K562 (cell line): Measurements from ENCODE around the gene GPR78. TPM values are rescaled to one million over a fixed set of nuclear protein-coding genes. Genes with fewer than 3 reads are reported as not detected.

Experiments
- ATAC-seq: fragments of 200-7000 bp; cut with Tn5 transposase; 3 replicates; pipeline ENCODE4 v1.9.1; 2020; ENCODE audit warnings: moderate library complexity
- BruUV-seq: library from RNA; stranded (reverse); fragments of 400-500 nt; replicated peaks from 2 replicates; lab custom pipeline; 2021; lab: Mats Ljungman, UMichigan
- CTCF ChIA-PET: fragments of 300-600 bp; formaldehyde crosslinking; extraction: SDS; loops from one replicate; lab custom pipeline; 2021; ENCODE audit warnings: low intra/inter-chr PET ratio; lab: Yijun Ruan, JAX
- POLR2A ChIA-PET: fragments of 300-600, 350-650 bp; sonication (Branson Sonifier 250); formaldehyde crosslinking; extraction: SDS; loops from one replicate; lab custom pipeline; 2021; ENCODE audit warnings: antibody characterized with exemption, inconsistent platforms; lab: Yijun Ruan, JAX
- DNase-seq, 4 experiments: peaks; one replicate each; pipeline versions ENCODE4 v3.0.0 to v3.0.0-alpha.2; 2011 to 2018; ENCODE audit warnings: low spot score in 3 of 4, mixed read lengths in 3 of 4; ENCODE audit errors: extremely low read depth in 1 of 4
- FAIRE-seq: peaks from 2 replicates; lab custom pipeline; 2011; peaks lifted over from hg19 to GRCh38; lab: Jason Lieb, UNC
- H2AFZ ChIP-seq: 2 replicates; pipeline ENCODE4 v1.6.0; 2011; ENCODE audit warnings: low read depth, low read length, control low read depth, inconsistent platforms
- H3K27ac ChIP-seq: fragments of 200-600 bp; 3 replicates; pipeline ENCODE4 v1.8.0; 2011; ENCODE audit warnings: low read depth, mild to moderate bottlenecking, control low read depth, inconsistent platforms, low read length, moderate library complexity, mixed read lengths; ENCODE audit errors: extremely low read depth
- H3K27me3 ChIP-seq, 2 experiments: fragments of 300-600 bp in 1 of 2; 2 replicates in 1 of 2; 3 replicates in 1 of 2; pipeline versions ENCODE4 v1.6.0 to v1.8.0; 2011; ENCODE audit warnings: inconsistent platforms in 2 of 2, low read length in 2 of 2, mild to moderate bottlenecking in 1 of 2, mixed read lengths in 1 of 2, moderate library complexity in 1 of 2; ENCODE audit not compliant: control insufficient read depth in 2 of 2, insufficient read depth in 2 of 2
- H3K36me3 ChIP-seq: fragments of 300-600 bp; 3 replicates; pipeline ENCODE4 v1.8.0; 2011; ENCODE audit warnings: mild to moderate bottlenecking, low read length, inconsistent platforms; ENCODE audit not compliant: control insufficient read depth, insufficient read depth
- H3K4me1 ChIP-seq, 2 experiments: fragments of 200-600 bp in 1 of 2; replicated peaks in 1 of 2; 2 replicates in 1 of 2; 3 replicates in 1 of 2; pipeline versions ENCODE4 v1.5.1 to v1.8.0; 2011; ENCODE audit warnings: inconsistent platforms in 2 of 2, low read length in 2 of 2, mild to moderate bottlenecking in 1 of 2, mixed read lengths in 1 of 2, moderate library complexity in 1 of 2; ENCODE audit not compliant: control insufficient read depth in 2 of 2, insufficient read depth in 2 of 2
- H3K4me2 ChIP-seq: 2 replicates; pipeline ENCODE4 v1.6.1; 2011; ENCODE audit warnings: low read length, control low read depth, inconsistent platforms, mixed read lengths; ENCODE audit not compliant: insufficient read depth
- H3K4me3 ChIP-seq: fragments of 200-600 bp; sonication (generic), shearing (Covaris generic); 2 replicates; pipeline ENCODE4 v1.5.1; 2016; ENCODE audit warnings: control low read depth, inconsistent platforms
- H3K79me2 ChIP-seq: fragments of 200-600 bp; 3 replicates; pipeline ENCODE4 v1.8.0; 2011; ENCODE audit warnings: low read length, inconsistent platforms; ENCODE audit not compliant: control insufficient read depth, insufficient read depth
- H3K9ac ChIP-seq, 2 experiments: 2 replicates each; pipeline versions ENCODE4 v1.6.0 to v1.6.1; 2011; ENCODE audit warnings: low read depth in 2 of 2, low read length in 2 of 2, control low read depth in 1 of 2, inconsistent platforms in 1 of 2, mild to moderate bottlenecking in 1 of 2, mixed read lengths in 1 of 2; ENCODE audit not compliant: insufficient read depth in 1 of 2
- H3K9me1 ChIP-seq: one replicate; pipeline ENCODE4 v1.6.0; 2011; ENCODE audit warnings: inconsistent platforms, mild to moderate bottlenecking, low read length, moderate library complexity; ENCODE audit not compliant: control insufficient read depth, insufficient read depth
- H3K9me3 ChIP-seq: replicated peaks from 2 replicates; pipeline ENCODE4 v1.5.1; 2011; ENCODE audit warnings: low read depth, low read length, inconsistent platforms; ENCODE audit not compliant: control insufficient read depth, insufficient read depth
- H4K20me1 ChIP-seq: replicated peaks from 2 replicates; pipeline ENCODE4 v1.6.1; 2011; ENCODE audit warnings: low read length, inconsistent platforms, mixed read lengths; ENCODE audit not compliant: control insufficient read depth, insufficient read depth
- CBFA2T2 ChIP-seq: fragments of 450-650 bp; conservative IDR thresholded peaks from 2 replicates; pipeline ENCODE4 v1.6.1; 2017; ENCODE audit warnings: mild to moderate bottlenecking
- CEBPB ChIP-seq: fragments of 450-650 bp; IDR thresholded peaks from 2 replicates; pipeline ENCODE4 v1.6.1; 2016; ENCODE audit warnings: missing genetic modification characterization, missing compliant biosample characterization
- GATA2 ChIP-seq: sonication (generic); formaldehyde crosslinking; IDR thresholded peaks from 2 replicates; pipeline ENCODE4 v1.4.0; 2020; ENCODE audit warnings: mild to moderate bottlenecking, missing genetic modification reagents
- GATAD2B ChIP-seq: fragments of 450-650 bp; IDR thresholded peaks from 2 replicates; pipeline ENCODE4 v1.6.1; 2017; ENCODE audit warnings: mild to moderate bottlenecking, borderline replicate concordance
- HMG20B ChIP-seq: fragments of 250-450 bp; sonication (Bioruptor Pico); IDR thresholded peaks from 2 replicates; pipeline ENCODE4 v1.5.0; 2021; ENCODE audit warnings: mild to moderate bottlenecking
- MECOM ChIP-seq: fragments of 250-450 bp; sonication (Bioruptor Pico); IDR thresholded peaks from 2 replicates; pipeline ENCODE4 v1.8.0; 2022; ENCODE audit warnings: inconsistent platforms
- NFXL1 ChIP-seq: fragments of 450-650 bp; formaldehyde crosslinking; IDR thresholded peaks from 2 replicates; pipeline ENCODE4 v1.4.0; 2021; ENCODE audit warnings: mild to moderate bottlenecking
- POLR2G ChIP-seq: fragments of 200-400 bp; formaldehyde crosslinking; IDR thresholded peaks from 2 replicates; pipeline ENCODE4 v1.6.1; 2017; ENCODE audit warnings: low read depth, mild to moderate bottlenecking, antibody characterized with exemption, low read length, moderate library complexity
- TFAM ChIP-seq: fragments of 250-450 bp; sonication (Bioruptor Pico); conservative IDR thresholded peaks from 2 replicates; pipeline ENCODE4 v1.5.0; 2021; ENCODE audit warnings: mild to moderate bottlenecking, moderate library complexity
- ZFP1 ChIP-seq: fragments of 450-650 bp; formaldehyde crosslinking; IDR thresholded peaks from 2 replicates; pipeline ENCODE4 v1.4.0; 2020; ENCODE audit warnings: mild to moderate bottlenecking, mixed read lengths
- ZNF133 ChIP-seq: fragments of 250-450 bp; sonication (Bioruptor Pico); IDR thresholded peaks from 2 replicates; pipeline ENCODE4 v1.4.0; 2020; ENCODE audit warnings: mild to moderate bottlenecking
- ZNF175 ChIP-seq: fragments of 200-800 bp; sonication (Bioruptor generic); IDR thresholded peaks from 2 replicates; pipeline ENCODE4 v1.6.1; 2016; ENCODE audit warnings: low read depth, mild to moderate bottlenecking, missing genetic modification characterization, missing compliant biosample characterization
- WGBS: fragments of 100-300 bp; shearing (Covaris generic); methylation state at CpG from one replicate; pipeline ENCODE4 v1.1.6; 2016; ENCODE audit warnings: low coverage, mixed read lengths; ENCODE audit not compliant: insufficient coverage; ENCODE audit errors: missing lambda C conversion rate; 5-methylcytosine and 5-hydroxymethylcytosine counted together
- in situ Hi-C: fragments of 300-500 bp; cut with MboI; formaldehyde crosslinking; loops from 4 replicates; pipeline ENCODE4 v1.15.0; 2018; ENCODE audit warnings: inconsistent platforms, mixed read lengths
- intact Hi-C: fragments of 100-400 bp; cut with micrococcal nuclease; formaldehyde crosslinking; loops from 2 replicates; pipeline ENCODE4 v1.14.2; 2022
- polyA plus RNA-seq, 8 experiments: library from polyadenylated mRNA; depleted of rRNA in 4 of 8; stranded (reverse) in 5 of 8; unstranded in 3 of 8; fragments of >200 nt; fragmentation: Nextera tagmentation in 2 of 8; fragmentation: Illumina TruSeq in 1 of 8; extraction: Ambion mirVana in 2 of 8; extraction: Trizol in 1 of 8; gene quantifications; 2 replicates each; pipeline versions ENCODE4 v1.2.1 to v1.2.3, GENCODE V29; 2011 to 2014; ENCODE audit warnings: inconsistent platforms in 1 of 8, missing spikeins in 1 of 8
- total RNA-seq, 7 experiments: library from RNA; depleted of rRNA in 6 of 7; stranded (reverse); fragments of >200 nt in 6 of 7; fragmentation: Illumina TruSeq in 2 of 7; extraction: Trizol in 2 of 7; gene quantifications; 2 replicates each; pipeline versions ENCODE4 v1.2.1 to v1.2.3, GENCODE V29; 2011 to 2021; ENCODE audit warnings: low replicate concordance in 1 of 7
- TF ChIP-seq, protein P1 (sequence below): sonication (generic); formaldehyde crosslinking; IDR thresholded peaks from 2 replicates; pipeline ENCODE4 v1.8.0; 2022; ENCODE audit warnings: mild to moderate bottlenecking, missing genetic modification reagents
- TF ChIP-seq, protein P2 (sequence below): fragments of 450-650 bp; formaldehyde crosslinking; IDR thresholded peaks from 2 replicates; pipeline ENCODE4 v1.4.0; 2020; ENCODE audit warnings: mild to moderate bottlenecking, mixed read lengths
- TF ChIP-seq, protein P3 (sequence below), 2 experiments: fragments of 450-650 bp in 1 of 2; sonication (generic) in 1 of 2; formaldehyde crosslinking in 1 of 2; IDR thresholded peaks in 1 of 2; conservative IDR thresholded peaks in 1 of 2; 2 replicates each; pipeline versions ENCODE4 v1.6.1 to v1.8.1; 2016 to 2023; ENCODE audit warnings: mild to moderate bottlenecking in 2 of 2, moderate library complexity in 2 of 2, inconsistent platforms in 1 of 2, missing genetic modification reagents in 1 of 2

GPR78 gene
- total and polyA plus RNA-seq, 9 of the 15 experiments (the other 6 are each of a cell fraction or from before 2014, with no cell fraction given): 0.04 to 0.13 (median 0.07) TPM; not detected in 4

DNA sequence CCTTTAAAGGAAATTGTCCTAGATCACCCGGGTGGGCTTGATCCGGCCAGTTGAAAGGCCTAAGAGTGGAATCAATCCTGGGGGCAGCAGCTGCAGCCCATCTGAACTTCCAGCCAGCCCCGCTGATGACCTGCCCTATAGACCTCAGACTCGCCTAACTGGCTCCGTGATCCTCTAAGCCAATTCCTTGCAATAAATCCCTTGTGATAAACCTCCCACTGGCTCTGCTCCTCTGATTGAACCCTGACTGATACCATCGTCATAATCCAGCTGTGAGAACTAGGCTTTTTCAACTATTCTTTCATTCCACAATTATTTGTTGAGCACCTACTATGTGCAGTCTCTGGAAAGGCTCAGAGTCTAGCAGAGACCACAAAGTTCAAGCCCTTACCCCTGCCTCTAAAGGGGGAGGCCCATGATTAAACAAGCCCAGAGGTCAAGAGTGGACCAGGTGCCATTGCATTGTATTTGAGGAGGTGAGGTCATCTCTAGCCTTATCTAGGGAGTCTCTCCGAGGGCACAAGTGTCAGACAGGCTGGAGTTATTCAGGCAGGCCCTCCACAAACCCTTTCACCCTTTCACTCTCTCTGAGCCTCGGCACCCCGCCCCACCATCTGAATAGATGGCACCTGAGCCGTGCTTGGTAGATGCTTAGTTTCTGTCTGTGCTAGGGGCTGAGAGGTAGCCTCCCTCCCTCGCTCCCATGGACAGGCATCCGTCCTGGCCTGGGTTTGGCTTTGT is 20.5 kb upstream of the GPR78 start:
- FAIRE-seq (no peak), ATAC-seq (peak; percentile 26), DNase-seq (no peak)
- no peaks in the 10 kb centered on the region for H3K9me3 ChIP-seq
- H3K27ac ChIP-seq: no peak overlapping the region
- H3K4me1 ChIP-seq: peaks cover 0 to 4% of the 10 kb centered on the region in 2 experiments; a peak in 1 of 5 replicates
- intact Hi-C loops: no loop called here
- POLR2A ChIA-PET: interaction anchor here (0.7 to 1.8 kb wide), 2 partner anchors 11 to 12 kb away, joined by 3 to 5 read pairs; no protein-coding TSS in a partner anchor
- H3K4me2 ChIP-seq: no peak overlapping the region
- no peaks in the 10 kb centered on the region for H3K9me1 ChIP-seq
- no peak overlapping the region for H3K4me3 ChIP-seq
- no peak overlapping the region for H2AFZ ChIP-seq
- no TSS peak for BruUV-seq
- WGBS: 16% methylated on average over 12 of the region's 12 CpGs
- in situ Hi-C loops: loop anchor here (5.0 kb wide), 1 partner anchor 82 kb away; no protein-coding TSS in a partner anchor
- H4K20me1 ChIP-seq: no peaks in the 10 kb centered on the region; the same call in 1 of the 2 replicates
- no peaks in the 10 kb centered on the region for H3K79me2 ChIP-seq
- H3K36me3 ChIP-seq: no peaks in the 10 kb centered on the region
- no peak overlapping the region for H3K9ac ChIP-seq
- CTCF ChIA-PET: no interaction called here
- peaks cover 0 to 27% of the 10 kb centered on the region in 2 experiments; a peak in 2 of 5 replicates for H3K27me3 ChIP-seq
- no peak for TF ChIP-seq ZNF175 (CRISPR knock-in tag)
- no peak for TF ChIP-seq GATAD2B
- TF ChIP-seq TFAM (CRISPR knock-in tag): no peak
- TF ChIP-seq CEBPB (tag): no peak
- no peak for TF ChIP-seq NFXL1 (CRISPR knock-in tag)
- TF ChIP-seq GATA2 (CRISPR knock-in tag): no peak
- TF ChIP-seq, protein P1, sequence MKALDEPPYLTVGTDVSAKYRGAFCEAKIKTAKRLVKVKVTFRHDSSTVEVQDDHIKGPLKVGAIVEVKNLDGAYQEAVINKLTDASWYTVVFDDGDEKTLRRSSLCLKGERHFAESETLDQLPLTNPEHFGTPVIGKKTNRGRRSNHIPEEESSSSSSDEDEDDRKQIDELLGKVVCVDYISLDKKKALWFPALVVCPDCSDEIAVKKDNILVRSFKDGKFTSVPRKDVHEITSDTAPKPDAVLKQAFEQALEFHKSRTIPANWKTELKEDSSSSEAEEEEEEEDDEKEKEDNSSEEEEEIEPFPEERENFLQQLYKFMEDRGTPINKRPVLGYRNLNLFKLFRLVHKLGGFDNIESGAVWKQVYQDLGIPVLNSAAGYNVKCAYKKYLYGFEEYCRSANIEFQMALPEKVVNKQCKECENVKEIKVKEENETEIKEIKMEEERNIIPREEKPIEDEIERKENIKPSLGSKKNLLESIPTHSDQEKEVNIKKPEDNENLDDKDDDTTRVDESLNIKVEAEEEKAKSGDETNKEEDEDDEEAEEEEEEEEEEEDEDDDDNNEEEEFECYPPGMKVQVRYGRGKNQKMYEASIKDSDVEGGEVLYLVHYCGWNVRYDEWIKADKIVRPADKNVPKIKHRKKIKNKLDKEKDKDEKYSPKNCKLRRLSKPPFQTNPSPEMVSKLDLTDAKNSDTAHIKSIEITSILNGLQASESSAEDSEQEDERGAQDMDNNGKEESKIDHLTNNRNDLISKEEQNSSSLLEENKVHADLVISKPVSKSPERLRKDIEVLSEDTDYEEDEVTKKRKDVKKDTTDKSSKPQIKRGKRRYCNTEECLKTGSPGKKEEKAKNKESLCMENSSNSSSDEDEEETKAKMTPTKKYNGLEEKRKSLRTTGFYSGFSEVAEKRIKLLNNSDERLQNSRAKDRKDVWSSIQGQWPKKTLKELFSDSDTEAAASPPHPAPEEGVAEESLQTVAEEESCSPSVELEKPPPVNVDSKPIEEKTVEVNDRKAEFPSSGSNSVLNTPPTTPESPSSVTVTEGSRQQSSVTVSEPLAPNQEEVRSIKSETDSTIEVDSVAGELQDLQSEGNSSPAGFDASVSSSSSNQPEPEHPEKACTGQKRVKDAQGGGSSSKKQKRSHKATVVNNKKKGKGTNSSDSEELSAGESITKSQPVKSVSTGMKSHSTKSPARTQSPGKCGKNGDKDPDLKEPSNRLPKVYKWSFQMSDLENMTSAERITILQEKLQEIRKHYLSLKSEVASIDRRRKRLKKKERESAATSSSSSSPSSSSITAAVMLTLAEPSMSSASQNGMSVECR (CRISPR knock-in tag): no peak
- no peak for TF ChIP-seq MECOM (CRISPR knock-in tag)
- TF ChIP-seq ZFP1 (CRISPR knock-in tag): no peak
- no peak for TF ChIP-seq HMG20B (CRISPR knock-in tag)
- TF ChIP-seq CBFA2T2: no peak
- TF ChIP-seq POLR2G: no peak
- TF ChIP-seq, protein P2, sequence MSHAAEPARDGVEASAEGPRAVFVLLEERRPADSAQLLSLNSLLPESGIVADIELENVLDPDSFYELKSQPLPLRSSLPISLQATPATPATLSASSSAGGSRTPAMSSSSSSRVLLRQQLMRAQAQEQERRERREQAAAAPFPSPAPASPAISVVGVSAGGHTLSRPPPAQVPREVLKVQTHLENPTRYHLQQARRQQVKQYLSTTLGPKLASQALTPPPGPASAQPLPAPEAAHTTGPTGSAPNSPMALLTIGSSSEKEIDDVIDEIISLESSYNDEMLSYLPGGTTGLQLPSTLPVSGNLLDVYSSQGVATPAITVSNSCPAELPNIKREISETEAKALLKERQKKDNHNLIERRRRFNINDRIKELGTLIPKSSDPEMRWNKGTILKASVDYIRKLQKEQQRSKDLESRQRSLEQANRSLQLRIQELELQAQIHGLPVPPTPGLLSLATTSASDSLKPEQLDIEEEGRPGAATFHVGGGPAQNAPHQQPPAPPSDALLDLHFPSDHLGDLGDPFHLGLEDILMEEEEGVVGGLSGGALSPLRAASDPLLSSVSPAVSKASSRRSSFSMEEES (CRISPR knock-in tag): no peak
- TF ChIP-seq ZNF133: no peak
- TF ChIP-seq, protein P3, sequence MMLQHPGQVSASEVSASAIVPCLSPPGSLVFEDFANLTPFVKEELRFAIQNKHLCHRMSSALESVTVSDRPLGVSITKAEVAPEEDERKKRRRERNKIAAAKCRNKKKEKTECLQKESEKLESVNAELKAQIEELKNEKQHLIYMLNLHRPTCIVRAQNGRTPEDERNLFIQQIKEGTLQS (IDR thresholded peaks at IDR 0.05): peak; percentile 48; the same call in 1 of the 2 replicates
- TF ChIP-seq, protein P3 (CRISPR knock-in tag; conservative IDR thresholded peaks at IDR 0.05): no peak
